PFSK-1 (cell line): ENCODE data around the gene IRF2.
A peak's percentile ranks its signal among the peaks of the same experiment; 100 is the strongest.

Experiments used
- FOXP2 ChIP-seq: optimal IDR thresholded peaks from 2 replicates; pipeline ENCODE3; 2011; ENCODE audit warnings: borderline replicate concordance, control low read depth, inconsistent platforms; ENCODE audit not compliant: insufficient read depth; ENCODE audit errors: extremely low read length, extremely low read depth
- POLR2AphosphoS5 ChIP-seq: IDR thresholded peaks from 2 replicates; pipeline ENCODE4 v1.6.1; 2012; ENCODE audit warnings: low read depth, mild to moderate bottlenecking, control low read depth, low read length, moderate library complexity
- SIN3A ChIP-seq: IDR thresholded peaks from 2 replicates; pipeline ENCODE4 v1.6.1; 2012; ENCODE audit warnings: mild to moderate bottlenecking, low read length, moderate library complexity, borderline replicate concordance; ENCODE audit not compliant: insufficient read depth
- TAF1 ChIP-seq: IDR thresholded peaks from 2 replicates; pipeline ENCODE4 v1.6.1; 2012; ENCODE audit warnings: low read length, control low read depth, borderline replicate concordance; ENCODE audit not compliant: insufficient read depth
- TF ChIP-seq, protein P1 (sequence below), 2 experiments: IDR thresholded peaks; 2 replicates each; pipeline versions ENCODE4 v1.6.1 to v1.8.0; 2011 to 2012; ENCODE audit warnings: low read depth in 2 of 2, low read length in 2 of 2, control low read depth in 1 of 2, inconsistent platforms in 1 of 2, mild to moderate bottlenecking in 1 of 2, moderate library complexity in 1 of 2; ENCODE audit not compliant: insufficient read depth in 1 of 2

IRF2 gene

DNA sequence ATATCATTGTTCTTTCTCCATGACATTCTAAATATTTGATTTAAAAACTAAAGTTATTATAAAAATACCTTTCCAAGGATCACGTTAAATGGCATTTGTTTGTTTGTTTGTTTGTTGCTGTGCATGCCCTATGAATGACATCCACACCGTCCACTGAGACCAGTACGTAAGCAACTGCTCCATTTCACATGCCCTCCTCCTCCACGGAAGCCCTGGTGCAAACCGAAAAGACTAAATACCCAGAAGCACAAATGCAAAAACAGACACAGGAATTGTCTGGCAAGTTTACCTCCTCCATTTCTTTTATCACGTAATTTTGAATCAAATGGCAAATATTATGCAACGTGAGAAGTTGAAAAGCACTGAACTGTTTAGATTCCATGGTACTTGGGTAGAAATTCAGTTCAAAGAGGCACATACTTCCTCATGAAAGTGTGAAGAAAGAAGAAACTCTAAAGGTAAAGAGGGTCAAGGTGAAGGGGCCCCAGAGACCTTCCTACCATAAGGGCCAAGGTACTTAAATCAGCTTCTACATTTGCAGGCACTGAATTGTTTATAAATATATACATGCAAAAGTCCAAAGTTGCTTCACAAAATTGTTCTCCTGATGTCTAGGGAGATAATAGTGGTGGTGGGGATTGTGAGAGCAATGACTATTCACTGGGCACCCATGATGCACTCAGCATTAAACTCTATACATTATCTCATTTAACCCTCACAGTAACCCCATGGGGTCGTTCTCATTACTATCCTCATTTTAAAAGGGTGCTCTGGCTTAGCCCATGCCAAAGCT lies 23.4 kb downstream of the IRF2 start:
- TF ChIP-seq SIN3A (no peak), TAF1 (no peak), FOXP2 (no peak), POLR2AphosphoS5 (no peak)
- TF ChIP-seq, protein P1, sequence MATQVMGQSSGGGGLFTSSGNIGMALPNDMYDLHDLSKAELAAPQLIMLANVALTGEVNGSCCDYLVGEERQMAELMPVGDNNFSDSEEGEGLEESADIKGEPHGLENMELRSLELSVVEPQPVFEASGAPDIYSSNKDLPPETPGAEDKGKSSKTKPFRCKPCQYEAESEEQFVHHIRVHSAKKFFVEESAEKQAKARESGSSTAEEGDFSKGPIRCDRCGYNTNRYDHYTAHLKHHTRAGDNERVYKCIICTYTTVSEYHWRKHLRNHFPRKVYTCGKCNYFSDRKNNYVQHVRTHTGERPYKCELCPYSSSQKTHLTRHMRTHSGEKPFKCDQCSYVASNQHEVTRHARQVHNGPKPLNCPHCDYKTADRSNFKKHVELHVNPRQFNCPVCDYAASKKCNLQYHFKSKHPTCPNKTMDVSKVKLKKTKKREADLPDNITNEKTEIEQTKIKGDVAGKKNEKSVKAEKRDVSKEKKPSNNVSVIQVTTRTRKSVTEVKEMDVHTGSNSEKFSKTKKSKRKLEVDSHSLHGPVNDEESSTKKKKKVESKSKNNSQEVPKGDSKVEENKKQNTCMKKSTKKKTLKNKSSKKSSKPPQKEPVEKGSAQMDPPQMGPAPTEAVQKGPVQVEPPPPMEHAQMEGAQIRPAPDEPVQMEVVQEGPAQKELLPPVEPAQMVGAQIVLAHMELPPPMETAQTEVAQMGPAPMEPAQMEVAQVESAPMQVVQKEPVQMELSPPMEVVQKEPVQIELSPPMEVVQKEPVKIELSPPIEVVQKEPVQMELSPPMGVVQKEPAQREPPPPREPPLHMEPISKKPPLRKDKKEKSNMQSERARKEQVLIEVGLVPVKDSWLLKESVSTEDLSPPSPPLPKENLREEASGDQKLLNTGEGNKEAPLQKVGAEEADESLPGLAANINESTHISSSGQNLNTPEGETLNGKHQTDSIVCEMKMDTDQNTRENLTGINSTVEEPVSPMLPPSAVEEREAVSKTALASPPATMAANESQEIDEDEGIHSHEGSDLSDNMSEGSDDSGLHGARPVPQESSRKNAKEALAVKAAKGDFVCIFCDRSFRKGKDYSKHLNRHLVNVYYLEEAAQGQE (IDR thresholded peaks at IDR 0.05; ENCODE audit: insufficient read depth in 1 of 2, low read depth in 2 of 2, low read length in 2 of 2) = no peak

DNA sequence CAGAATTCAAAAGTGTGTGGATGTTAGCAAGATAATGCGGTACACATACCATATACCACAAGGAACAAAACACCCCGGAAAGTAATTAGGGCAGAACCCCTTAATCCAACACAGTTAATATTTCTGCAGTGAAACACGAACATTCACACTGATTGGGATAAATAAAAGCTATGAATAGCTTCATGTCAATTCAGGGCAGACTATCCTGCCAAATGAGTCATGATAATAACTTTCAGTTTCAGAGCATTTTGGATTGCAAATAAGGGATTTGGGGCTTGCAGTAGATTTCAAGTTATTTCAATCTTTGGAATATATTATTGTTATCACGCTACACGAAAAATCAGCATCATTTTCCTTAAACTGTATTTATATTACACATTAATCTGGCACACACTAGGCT lies 24.3 kb downstream of the IRF2 start:
- TF ChIP-seq, protein P1 (IDR thresholded peaks at IDR 0.05; ENCODE audit: insufficient read depth in 1 of 2, low read depth in 2 of 2, low read length in 2 of 2) = no peak
- TF ChIP-seq SIN3A (no peak), FOXP2 (no peak), TAF1 (no peak), POLR2AphosphoS5 (no peak)

DNA sequence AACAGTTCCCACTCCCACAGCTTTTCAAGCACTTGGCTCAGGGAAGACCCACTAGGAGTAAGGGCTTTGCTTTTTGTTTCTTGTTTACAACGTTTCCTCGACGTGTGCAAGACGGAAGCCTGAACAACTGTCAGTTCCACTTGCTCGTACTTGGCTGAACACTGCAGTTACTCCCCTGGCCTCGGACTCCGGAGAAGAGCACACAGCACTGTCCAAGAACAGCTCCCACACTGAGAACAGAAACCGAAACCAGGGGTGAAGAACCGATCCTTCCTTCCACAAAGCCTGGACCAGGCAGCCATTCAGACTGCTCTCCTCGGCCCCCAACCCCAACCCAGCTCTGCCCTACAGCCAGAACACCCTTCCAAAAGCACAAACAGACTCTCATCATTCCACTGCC lies 25.5 kb downstream of the IRF2 start:
- TF ChIP-seq SIN3A (0 out of 2 replicates have a peak, but pooled peaks have one; percentile 9), FOXP2 (no peak)

DNA sequence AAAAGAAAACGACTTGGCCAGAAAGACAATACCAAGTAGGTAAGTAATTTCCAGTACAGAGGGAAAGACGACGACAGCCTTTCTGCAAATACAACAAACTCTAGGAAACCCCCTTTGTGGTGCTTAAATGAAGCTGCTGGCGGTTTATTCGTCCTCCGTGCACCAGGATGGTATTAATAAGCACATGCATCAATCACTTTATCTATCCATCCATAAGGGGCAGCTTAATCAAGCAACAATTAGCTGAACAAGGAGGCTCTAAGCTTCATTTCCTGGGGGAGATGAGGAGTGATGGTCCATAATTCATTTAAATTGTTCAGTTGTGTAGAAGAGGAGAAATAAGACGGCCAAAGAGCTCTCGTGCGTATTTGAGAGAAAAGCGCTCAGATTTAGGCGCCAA lies 26.2 kb downstream of the IRF2 start:
- TF ChIP-seq SIN3A (no peak), POLR2AphosphoS5 (no peak), TAF1 (no peak)
- TF ChIP-seq, protein P1 (IDR thresholded peaks at IDR 0.05; ENCODE audit: insufficient read depth in 1 of 2, low read depth in 2 of 2, low read length in 2 of 2) = no peak

DNA sequence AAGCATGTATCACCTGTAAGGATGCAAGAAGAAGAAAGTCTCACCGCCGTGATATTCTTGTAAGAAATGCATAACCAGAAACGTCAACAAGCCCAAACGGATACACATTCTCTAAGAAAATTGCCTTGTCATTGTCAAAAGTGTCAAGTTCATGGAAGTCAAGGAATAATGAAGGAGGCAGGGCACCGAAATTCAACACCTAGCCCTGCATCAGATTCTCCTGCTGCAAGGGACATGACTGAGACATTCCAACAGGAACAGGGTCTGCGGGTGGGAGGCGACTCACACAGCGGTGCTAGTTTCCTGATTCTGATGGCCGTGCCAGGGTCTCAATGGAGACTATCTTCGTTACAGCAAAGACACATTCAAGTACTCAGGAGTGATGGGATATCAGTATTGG lies 26.7 kb downstream of the IRF2 start:
- no peak for TF ChIP-seq TAF1
- TF ChIP-seq POLR2AphosphoS5 = no peak
- TF ChIP-seq, protein P1 (IDR thresholded peaks at IDR 0.05; ENCODE audit: insufficient read depth in 1 of 2, low read depth in 2 of 2, low read length in 2 of 2) = no peak
- TF ChIP-seq FOXP2 = no peak
- TF ChIP-seq SIN3A = no peak
